ENCODE data around the gene SLC25A11. TPM values are rescaled to one million over a fixed set of nuclear protein-coding genes. Genes with fewer than 3 reads are reported as not detected.

Gene SLC25A11
- total RNA-seq, 1 experiment from 2014 or later, result 65.9 TPM

DNA sequence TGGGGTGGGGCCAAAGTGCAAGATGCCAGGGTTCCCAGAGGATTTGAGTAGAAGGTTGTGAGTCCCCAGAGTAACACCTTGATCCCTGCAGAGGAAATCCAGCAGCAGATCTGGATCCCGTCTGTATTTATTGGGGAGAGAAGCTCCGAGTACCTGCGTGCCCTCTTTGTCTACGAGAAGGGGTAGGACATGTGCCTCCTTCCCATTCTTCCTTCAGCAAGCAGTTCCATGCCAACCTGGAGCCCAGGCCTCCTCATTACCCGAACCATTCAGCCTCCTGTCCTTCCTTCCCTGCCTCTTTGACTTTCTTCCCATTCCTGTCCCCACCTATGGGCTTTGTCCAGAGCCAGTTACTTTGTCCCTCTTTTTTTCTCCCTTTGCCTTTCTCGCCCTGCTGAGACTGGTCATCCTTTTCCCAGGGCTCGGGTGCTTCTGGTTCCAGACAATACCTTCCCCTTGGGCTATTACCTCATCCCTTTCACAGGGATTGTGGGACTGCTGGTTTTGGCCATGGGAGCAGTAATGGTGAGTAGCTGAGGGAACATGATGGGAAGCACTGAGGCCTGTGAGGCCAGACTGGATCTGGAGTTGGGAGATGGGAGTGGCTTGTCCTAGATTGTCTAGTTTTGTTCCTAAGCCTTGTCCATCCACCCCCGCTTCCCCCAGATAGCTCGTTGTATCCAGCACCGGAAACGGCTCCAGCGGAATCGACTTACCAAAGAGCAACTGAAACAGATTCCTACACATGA is 3.1 kb upstream of the SLC25A11 start:
- H3K9me3 ChIP-seq (ENCODE audit: control insufficient read depth, insufficient read depth, low read depth, low read length), result no peaks in the 10 kb centered on the region
- TF ChIP-seq SIN3A (IDR thresholded peaks at IDR 0.05; ENCODE audit: borderline replicate concordance, insufficient read depth, low read depth, low read length) (no peak), POLR2AphosphoS5 (IDR thresholded peaks at IDR 0.05; ENCODE audit: low read depth, low read length) (no peak; the same call in 1 of the 2 replicates), TCF7L2 (IDR thresholded peaks at IDR 0.05; ENCODE audit: low read depth, low read length) (no peak)
- TF ChIP-seq, protein P1, sequence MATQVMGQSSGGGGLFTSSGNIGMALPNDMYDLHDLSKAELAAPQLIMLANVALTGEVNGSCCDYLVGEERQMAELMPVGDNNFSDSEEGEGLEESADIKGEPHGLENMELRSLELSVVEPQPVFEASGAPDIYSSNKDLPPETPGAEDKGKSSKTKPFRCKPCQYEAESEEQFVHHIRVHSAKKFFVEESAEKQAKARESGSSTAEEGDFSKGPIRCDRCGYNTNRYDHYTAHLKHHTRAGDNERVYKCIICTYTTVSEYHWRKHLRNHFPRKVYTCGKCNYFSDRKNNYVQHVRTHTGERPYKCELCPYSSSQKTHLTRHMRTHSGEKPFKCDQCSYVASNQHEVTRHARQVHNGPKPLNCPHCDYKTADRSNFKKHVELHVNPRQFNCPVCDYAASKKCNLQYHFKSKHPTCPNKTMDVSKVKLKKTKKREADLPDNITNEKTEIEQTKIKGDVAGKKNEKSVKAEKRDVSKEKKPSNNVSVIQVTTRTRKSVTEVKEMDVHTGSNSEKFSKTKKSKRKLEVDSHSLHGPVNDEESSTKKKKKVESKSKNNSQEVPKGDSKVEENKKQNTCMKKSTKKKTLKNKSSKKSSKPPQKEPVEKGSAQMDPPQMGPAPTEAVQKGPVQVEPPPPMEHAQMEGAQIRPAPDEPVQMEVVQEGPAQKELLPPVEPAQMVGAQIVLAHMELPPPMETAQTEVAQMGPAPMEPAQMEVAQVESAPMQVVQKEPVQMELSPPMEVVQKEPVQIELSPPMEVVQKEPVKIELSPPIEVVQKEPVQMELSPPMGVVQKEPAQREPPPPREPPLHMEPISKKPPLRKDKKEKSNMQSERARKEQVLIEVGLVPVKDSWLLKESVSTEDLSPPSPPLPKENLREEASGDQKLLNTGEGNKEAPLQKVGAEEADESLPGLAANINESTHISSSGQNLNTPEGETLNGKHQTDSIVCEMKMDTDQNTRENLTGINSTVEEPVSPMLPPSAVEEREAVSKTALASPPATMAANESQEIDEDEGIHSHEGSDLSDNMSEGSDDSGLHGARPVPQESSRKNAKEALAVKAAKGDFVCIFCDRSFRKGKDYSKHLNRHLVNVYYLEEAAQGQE (IDR thresholded peaks at IDR 0.05; ENCODE audit: insufficient read depth in 1 of 2, low read depth in 2 of 2, low read length in 1 of 2), result no peak
- TF ChIP-seq, protein P2, sequence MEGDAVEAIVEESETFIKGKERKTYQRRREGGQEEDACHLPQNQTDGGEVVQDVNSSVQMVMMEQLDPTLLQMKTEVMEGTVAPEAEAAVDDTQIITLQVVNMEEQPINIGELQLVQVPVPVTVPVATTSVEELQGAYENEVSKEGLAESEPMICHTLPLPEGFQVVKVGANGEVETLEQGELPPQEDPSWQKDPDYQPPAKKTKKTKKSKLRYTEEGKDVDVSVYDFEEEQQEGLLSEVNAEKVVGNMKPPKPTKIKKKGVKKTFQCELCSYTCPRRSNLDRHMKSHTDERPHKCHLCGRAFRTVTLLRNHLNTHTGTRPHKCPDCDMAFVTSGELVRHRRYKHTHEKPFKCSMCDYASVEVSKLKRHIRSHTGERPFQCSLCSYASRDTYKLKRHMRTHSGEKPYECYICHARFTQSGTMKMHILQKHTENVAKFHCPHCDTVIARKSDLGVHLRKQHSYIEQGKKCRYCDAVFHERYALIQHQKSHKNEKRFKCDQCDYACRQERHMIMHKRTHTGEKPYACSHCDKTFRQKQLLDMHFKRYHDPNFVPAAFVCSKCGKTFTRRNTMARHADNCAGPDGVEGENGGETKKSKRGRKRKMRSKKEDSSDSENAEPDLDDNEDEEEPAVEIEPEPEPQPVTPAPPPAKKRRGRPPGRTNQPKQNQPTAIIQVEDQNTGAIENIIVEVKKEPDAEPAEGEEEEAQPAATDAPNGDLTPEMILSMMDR (IDR thresholded peaks at IDR 0.05), result no peak
- no peak for DNase-seq (ENCODE audit: low read depth, low spot score)
- in situ Hi-C loops (cut with HindIII; ENCODE audit: low pct_unique_long_range_greater_than_20kb, low sequenced_read_pairs), result no loop called here
- ChIA-PET POLR2A (no interaction called here), CTCF (no interaction called here)
- no peak overlapping the region for H3K4me3 ChIP-seq (ENCODE audit: low read depth in 2 of 2, low read length in 2 of 2)
- intact Hi-C loops (cut with micrococcal nuclease; ENCODE audit: unreplicated experiment), result no loop called here
- H3K36me3 ChIP-seq (ENCODE audit: control insufficient read depth, insufficient read depth, low read length), result peaks cover 17% of the 10 kb centered on the region
- no peaks in the 10 kb centered on the region for H3K27me3 ChIP-seq (ENCODE audit: control insufficient read depth, insufficient read depth, low read length)
- peaks cover 35% of the 10 kb centered on the region for H3K4me1 ChIP-seq (ENCODE audit: control insufficient read depth, insufficient read depth, low read length)
- no TSS peak for BruUV-seq (replicated peaks)
- peak overlapping the region; percentile 61; the same call in 1 of the 2 replicates for H3K27ac ChIP-seq (ENCODE audit: low read length)
- ATAC-seq, result no peak

DNA sequence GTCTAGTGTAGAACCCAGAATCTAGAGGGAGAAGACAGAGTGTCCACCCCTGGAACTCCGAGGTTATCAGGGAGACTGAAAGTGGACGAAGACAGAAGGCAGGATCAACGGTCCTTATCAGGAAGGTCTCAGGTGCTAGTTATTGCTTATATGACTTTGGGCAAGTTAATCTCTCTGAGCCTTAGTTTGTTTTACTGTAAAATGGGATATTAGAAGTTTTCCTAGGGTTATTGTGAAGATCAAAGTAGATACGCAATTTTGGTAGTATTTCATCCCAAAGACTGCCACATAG is 1.4 kb upstream of the SLC25A11 start:
- POLR2A ChIA-PET, result no interaction called here
- Histone ChIP-seq H3K27ac (ENCODE audit: low read length) (peak overlapping the region; percentile 89), H3K27me3 (ENCODE audit: control insufficient read depth, insufficient read depth, low read length) (no peaks in the 10 kb centered on the region), H3K9me3 (ENCODE audit: control insufficient read depth, insufficient read depth, low read depth, low read length) (no peaks in the 10 kb centered on the region), H3K36me3 (ENCODE audit: control insufficient read depth, insufficient read depth, low read length) (peaks cover 12% of the 10 kb centered on the region), H3K4me3 (ENCODE audit: low read depth in 2 of 2, low read length in 2 of 2) (peak overlapping the region; percentile 90 to 92), H3K4me1 (ENCODE audit: control insufficient read depth, insufficient read depth, low read length) (peaks cover 35% of the 10 kb centered on the region)
- in situ Hi-C loops (cut with HindIII; ENCODE audit: low pct_unique_long_range_greater_than_20kb, low sequenced_read_pairs), result no loop called here
- no peak for DNase-seq (ENCODE audit: low read depth, low spot score)
- TF ChIP-seq TCF7L2 (IDR thresholded peaks at IDR 0.05; ENCODE audit: low read depth, low read length) (no peak), POLR2AphosphoS5 (IDR thresholded peaks at IDR 0.05; ENCODE audit: low read depth, low read length) (no peak), SIN3A (IDR thresholded peaks at IDR 0.05; ENCODE audit: borderline replicate concordance, insufficient read depth, low read depth, low read length) (no peak)
- TF ChIP-seq, protein P2 (IDR thresholded peaks at IDR 0.05), result no peak
- TF ChIP-seq, protein P1 (IDR thresholded peaks at IDR 0.05; ENCODE audit: insufficient read depth in 1 of 2, low read depth in 2 of 2, low read length in 1 of 2), result no peak
- intact Hi-C loops (cut with micrococcal nuclease; ENCODE audit: unreplicated experiment), result no loop called here
- CTCF ChIA-PET, result no interaction called here
- ATAC-seq, result no peak
- no TSS peak for BruUV-seq (replicated peaks)
